ENCODE results near the gene UBR4.

- TF ChIP-seq POLR2A (IDR thresholded peaks at IDR 0.05) (no peak), POLR2AphosphoS5 (IDR thresholded peaks at IDR 0.05) (no peak)
Observed at GRCh38 chr1:19055701-19056100, 154.4 kb downstream of the UBR4 start.

Measured in transverse colon (tissue), 3 donors.